IPS-18a (cell line): ENCODE data around the gene CCDC157.

ENCODE experiments used
- H3K27ac ChIP-seq: one replicate; pipeline ENCODE4 v1.5.1; 2013; ENCODE audit warnings: low read length
- H3K27me3 ChIP-seq: one replicate; pipeline ENCODE4 v1.6.1; 2013; ENCODE audit warnings: mild to moderate bottlenecking, low read length; ENCODE audit not compliant: control insufficient read depth, insufficient read depth
- H3K36me3 ChIP-seq: one replicate; pipeline ENCODE4 v1.6.1; 2013; ENCODE audit warnings: low read depth, low read length; ENCODE audit not compliant: control insufficient read depth
- H3K4me1 ChIP-seq: one replicate; pipeline ENCODE4 v1.6.1; 2013; ENCODE audit warnings: low read depth, low read length; ENCODE audit not compliant: control insufficient read depth
- H3K4me3 ChIP-seq: one replicate; pipeline ENCODE4 v1.5.1; 2013; ENCODE audit warnings: low read length
- H3K9ac ChIP-seq: one replicate; pipeline ENCODE4 v1.6.1; 2013; ENCODE audit warnings: mild to moderate bottlenecking, low read length, moderate library complexity
- H3K9me3 ChIP-seq: one replicate; pipeline ENCODE4 v1.6.1; 2013; ENCODE audit warnings: low read depth, low read length; ENCODE audit not compliant: control insufficient read depth

CCDC157 gene

DNA sequence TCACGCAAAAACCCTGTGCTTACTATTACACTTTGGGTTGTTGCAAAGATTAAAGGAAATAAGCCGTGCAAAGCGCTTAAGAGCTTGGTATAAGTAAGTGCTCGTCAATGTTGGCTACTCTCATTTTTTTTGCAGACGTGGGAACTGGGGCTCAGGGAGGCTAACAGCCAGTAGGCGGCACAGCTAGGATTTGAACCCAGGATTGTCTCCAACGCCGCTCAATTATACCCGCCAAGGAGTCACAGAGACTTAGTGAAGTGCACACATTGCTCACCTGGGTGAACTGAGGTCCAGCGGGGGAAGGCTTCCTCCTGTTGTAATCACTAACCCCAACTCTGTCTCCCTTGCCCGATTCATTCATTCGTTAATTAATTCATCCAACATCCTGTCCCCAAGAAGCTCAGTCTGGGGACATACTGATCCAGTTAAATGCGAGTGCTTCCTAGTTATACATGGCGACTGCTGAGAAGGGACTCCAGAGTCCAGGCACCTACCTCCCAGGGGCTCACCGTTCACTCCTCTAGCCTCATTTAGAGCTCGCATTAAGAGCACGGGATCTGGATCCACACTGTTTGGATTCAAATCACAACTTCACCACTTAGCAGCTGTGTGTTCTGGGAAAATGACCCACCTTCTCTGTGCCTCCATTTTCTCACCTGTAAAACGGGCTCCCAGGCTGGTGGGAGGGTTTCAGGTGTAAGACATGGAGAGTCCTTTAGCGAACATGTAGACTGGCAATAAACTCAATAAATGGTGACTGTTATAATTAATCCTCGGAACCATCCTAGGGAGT is 67.9 kb downstream of the CCDC157 start:
- peaks cover 22% of the 10 kb centered on the region for H3K36me3 ChIP-seq
- peaks cover 19% of the 10 kb centered on the region for H3K4me1 ChIP-seq
- H3K4me3 ChIP-seq: peak overlapping the region; percentile 89
- no peaks in the 10 kb centered on the region for H3K27me3 ChIP-seq
- H3K27ac ChIP-seq: no peak overlapping the region
- no peaks in the 10 kb centered on the region for H3K9me3 ChIP-seq
- peak overlapping the region; percentile 95 for H3K9ac ChIP-seq

DNA sequence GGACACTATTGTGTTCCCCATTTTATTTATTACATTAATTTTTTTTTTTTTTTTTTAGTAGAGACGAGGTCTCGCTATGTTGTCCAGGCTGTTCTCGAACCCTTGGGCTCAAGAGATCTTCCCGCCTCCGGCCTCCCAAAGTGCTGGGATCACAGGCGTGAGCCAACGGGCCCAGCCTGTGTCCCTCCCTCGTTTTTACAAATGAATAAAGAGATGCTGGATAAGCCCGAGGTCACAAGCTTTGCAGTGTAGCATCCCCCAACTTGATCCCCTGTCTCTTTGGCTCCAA is 68.5 kb downstream of the CCDC157 start:
- peaks cover 22% of the 10 kb centered on the region for H3K36me3 ChIP-seq
- no peaks in the 10 kb centered on the region for H3K9me3 ChIP-seq
- peaks cover 19% of the 10 kb centered on the region for H3K4me1 ChIP-seq
- H3K4me3 ChIP-seq: peak overlapping the region; percentile 89
- H3K27me3 ChIP-seq: no peaks in the 10 kb centered on the region
- H3K9ac ChIP-seq: peak overlapping the region; percentile 68
- no peak overlapping the region for H3K27ac ChIP-seq

DNA sequence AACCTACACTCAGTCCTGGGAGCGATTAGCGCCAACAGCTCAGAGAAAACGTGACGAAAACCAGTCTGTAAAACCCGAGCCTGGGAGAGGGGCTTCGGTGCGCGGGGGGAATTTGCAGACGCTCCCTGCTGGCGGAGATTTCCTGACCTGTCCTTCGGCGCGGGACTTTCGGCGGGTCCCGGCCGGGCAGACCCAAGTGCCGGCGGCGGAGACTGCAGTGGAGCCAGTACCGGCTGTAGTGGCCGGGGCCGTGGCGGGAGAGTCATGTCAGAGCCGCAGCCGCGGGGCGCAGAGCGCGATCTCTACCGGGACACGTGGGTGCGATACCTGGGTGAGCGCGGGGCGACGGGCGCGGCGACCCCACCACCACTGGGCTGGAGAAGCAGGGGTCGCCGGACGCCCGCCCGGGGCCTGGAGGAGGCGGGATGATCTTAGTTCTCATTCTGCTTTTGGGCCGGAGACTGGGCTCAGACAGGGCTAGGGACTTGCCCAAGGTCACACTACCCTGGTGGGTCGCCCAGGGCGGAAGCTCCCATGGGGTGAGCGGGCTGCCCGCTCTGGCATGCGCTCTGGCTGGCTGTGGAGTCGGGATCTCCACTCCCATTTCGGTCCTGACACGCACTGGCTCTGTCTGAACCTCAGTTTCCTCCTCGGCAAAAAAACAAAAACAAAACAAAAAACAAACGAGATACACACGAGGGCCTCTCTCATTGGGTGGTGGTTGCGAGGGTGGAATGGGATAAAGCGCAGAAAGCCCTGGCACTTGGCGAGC is 69.0 kb downstream of the CCDC157 start, which contains the start of gene MTFP1:
Gene MTFP1 (plus strand): TSS at position 153 of the 772 bp plus-strand sequence. CDS start 112 bp downstream, at position 265.
- Histone ChIP-seq H3K27me3 (no peaks in the 10 kb centered on the region), H3K36me3 (peaks cover 22% of the 10 kb centered on the region), H3K4me1 (peaks cover 19% of the 10 kb centered on the region), H3K9me3 (no peaks in the 10 kb centered on the region), H3K27ac (no peak within 1 kb of the TSS), H3K9ac (peak within 1 kb of the TSS; percentile 68), H3K4me3 (peak within 1 kb of the TSS; percentile 89)
